ENCODE measurements around the gene NHP2.

Gene NHP2

DNA sequence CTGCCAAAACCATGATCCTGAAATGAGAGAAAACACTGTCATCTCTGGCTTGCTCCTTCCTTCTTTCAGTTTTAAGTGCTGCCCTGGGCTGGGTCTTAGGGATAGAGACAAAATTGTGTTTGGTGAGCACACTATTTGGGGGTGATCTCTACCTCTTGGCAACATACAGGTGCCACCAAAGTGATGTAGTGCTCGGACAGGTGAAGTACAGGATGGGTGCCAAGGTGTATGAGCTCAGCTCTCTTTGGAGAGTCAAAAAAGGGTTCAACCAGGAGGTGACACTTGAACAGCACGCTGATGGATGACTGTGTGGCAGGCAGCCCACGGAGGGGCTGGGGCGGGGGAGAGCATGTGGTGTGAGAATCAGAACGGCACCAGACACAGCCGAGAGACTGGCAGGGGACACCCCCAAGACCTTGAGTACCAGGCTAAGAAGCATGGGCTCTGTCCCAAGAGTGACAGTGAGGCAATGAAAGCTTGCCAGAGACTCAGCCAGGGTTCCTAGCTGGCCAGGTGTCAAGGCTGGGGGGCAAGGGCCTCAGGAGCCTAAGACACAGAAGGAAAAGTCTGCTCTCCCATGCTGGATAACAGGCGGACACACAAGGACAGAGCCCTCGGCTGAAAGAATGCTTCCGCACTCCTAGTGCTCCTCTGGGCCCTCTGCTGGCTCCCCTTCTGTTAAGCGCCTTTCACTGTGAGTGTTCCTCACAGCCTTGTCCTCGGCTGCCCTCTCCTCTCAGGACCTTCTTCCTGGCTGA is 2.5 kb downstream of the NHP2 start:
- H3K9ac ChIP-seq (ENCODE audit: low read depth, low read length) = no peak overlapping the region
- TF ChIP-seq, protein P1, sequence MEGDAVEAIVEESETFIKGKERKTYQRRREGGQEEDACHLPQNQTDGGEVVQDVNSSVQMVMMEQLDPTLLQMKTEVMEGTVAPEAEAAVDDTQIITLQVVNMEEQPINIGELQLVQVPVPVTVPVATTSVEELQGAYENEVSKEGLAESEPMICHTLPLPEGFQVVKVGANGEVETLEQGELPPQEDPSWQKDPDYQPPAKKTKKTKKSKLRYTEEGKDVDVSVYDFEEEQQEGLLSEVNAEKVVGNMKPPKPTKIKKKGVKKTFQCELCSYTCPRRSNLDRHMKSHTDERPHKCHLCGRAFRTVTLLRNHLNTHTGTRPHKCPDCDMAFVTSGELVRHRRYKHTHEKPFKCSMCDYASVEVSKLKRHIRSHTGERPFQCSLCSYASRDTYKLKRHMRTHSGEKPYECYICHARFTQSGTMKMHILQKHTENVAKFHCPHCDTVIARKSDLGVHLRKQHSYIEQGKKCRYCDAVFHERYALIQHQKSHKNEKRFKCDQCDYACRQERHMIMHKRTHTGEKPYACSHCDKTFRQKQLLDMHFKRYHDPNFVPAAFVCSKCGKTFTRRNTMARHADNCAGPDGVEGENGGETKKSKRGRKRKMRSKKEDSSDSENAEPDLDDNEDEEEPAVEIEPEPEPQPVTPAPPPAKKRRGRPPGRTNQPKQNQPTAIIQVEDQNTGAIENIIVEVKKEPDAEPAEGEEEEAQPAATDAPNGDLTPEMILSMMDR (IDR thresholded peaks at IDR 0.05; ENCODE audit: borderline replicate concordance, extremely low read depth, low read length, poor library complexity, severe bottlenecking) = peak; percentile 26
- TF ChIP-seq EZH2 (IDR thresholded peaks at IDR 0.05; ENCODE audit: borderline replicate concordance, low read depth, low read length, severe bottlenecking) = no peak
- peaks cover 34% of the 10 kb centered on the region for H3K4me1 ChIP-seq (ENCODE audit: insufficient read depth, low read length)
- peaks cover 42% of the 10 kb centered on the region for H4K20me1 ChIP-seq (ENCODE audit: insufficient read depth, low read length)
- H3K36me3 ChIP-seq (ENCODE audit: insufficient read depth, low read length) = peaks cover 67% of the 10 kb centered on the region
- DNase-seq (no peak), ATAC-seq (ENCODE audit: insufficient read depth, low read depth) (no peak)
- no peaks in the 10 kb centered on the region for H3K9me3 ChIP-seq (ENCODE audit: insufficient read depth, low read length, severe bottlenecking)
- no peak overlapping the region for H2AFZ ChIP-seq (ENCODE audit: low read depth, low read length)
- H3K27me3 ChIP-seq (ENCODE audit: insufficient read depth, low read length, poor library complexity) = no peaks in the 10 kb centered on the region
- H3K79me2 ChIP-seq (ENCODE audit: insufficient read depth, low read length) = peaks cover 20% of the 10 kb centered on the region
- no peak overlapping the region for H3K27ac ChIP-seq (ENCODE audit: low read length)
- H3K4me3 ChIP-seq (ENCODE audit: low read depth in 1 of 2, low read length in 2 of 2) = no peak overlapping the region
- H3K4me2 ChIP-seq (ENCODE audit: insufficient read depth, low read length) = peak overlapping the region; percentile 98; the same call in 1 of the 2 replicates

DNA sequence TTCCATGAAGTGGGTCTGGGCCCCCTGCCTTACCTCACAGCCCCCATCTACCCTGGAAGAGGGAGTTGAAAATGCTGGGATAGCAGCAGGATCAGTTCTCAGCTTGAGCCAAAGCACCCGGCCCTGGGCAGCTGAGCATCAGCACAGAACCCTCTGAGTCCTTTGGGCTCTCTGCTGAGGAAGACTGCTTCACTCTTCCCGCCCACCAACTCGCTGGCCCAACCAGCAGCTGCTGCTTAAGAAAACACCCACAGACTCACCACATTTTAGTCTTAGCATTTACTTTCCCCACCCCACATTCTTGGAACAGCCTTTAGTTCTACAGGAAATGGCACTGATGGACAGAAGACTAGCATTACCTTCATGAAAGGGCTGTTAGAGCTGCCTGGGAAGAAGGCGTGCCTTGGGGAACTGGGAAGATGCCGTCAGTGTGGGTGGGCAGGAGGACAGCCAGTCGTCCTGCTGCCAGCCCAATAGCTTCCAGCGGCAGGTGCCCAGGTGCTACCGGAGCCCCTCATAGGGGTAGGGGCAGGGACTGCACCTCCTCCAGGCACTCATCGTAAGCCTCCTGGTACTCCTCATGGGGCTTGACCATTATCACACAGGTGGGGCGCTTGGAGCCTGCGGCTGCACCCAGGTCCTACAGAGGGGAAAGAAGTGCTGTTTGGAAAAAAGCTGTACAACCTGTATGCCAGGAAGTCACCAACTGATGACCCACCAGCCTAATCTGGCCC is 4.3 kb downstream of the NHP2 start:
- Histone ChIP-seq H2AFZ (ENCODE audit: low read depth, low read length) (no peak overlapping the region), H3K4me1 (ENCODE audit: insufficient read depth, low read length) (peaks cover 30% of the 10 kb centered on the region), H3K79me2 (ENCODE audit: insufficient read depth, low read length) (peaks cover 20% of the 10 kb centered on the region), H3K27ac (ENCODE audit: low read length) (no peak overlapping the region), H3K36me3 (ENCODE audit: insufficient read depth, low read length) (peaks cover 77% of the 10 kb centered on the region), H4K20me1 (ENCODE audit: insufficient read depth, low read length) (peaks cover 49% of the 10 kb centered on the region), H3K4me2 (ENCODE audit: insufficient read depth, low read length) (no peak overlapping the region), H3K9me3 (ENCODE audit: insufficient read depth, low read length, severe bottlenecking) (no peaks in the 10 kb centered on the region), H3K4me3 (ENCODE audit: low read depth in 1 of 2, low read length in 2 of 2) (no peak overlapping the region), H3K27me3 (ENCODE audit: insufficient read depth, low read length, poor library complexity) (no peaks in the 10 kb centered on the region), H3K9ac (ENCODE audit: low read depth, low read length) (no peak overlapping the region)
- DNase-seq (no peak), ATAC-seq (ENCODE audit: insufficient read depth, low read depth) (no peak)
- no peak for TF ChIP-seq EZH2 (IDR thresholded peaks at IDR 0.05; ENCODE audit: borderline replicate concordance, low read depth, low read length, severe bottlenecking)
- TF ChIP-seq, protein P1 (IDR thresholded peaks at IDR 0.05; ENCODE audit: borderline replicate concordance, extremely low read depth, low read length, poor library complexity, severe bottlenecking) = no peak

DNA sequence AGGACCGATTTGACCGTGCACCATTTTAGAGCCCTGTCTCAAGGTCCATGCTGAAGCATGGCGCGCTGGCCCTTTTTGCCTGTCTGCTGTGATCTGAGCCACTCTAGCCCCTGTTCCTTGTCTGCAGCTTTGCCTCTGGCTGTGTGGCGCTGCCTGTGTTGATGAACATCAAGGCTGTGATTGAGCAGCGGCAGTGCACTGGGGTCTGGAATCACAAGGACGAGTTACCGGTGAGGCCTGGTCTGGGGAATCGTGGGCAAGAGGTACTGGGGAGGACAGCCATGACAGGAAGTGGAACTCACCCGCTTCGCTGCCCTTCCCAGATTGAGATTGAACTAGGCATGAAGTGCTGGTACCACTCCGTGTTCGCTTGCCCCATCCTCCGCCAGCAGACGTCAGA is 6.3 kb downstream of the NHP2 start:
- peaks cover 8% of the 10 kb centered on the region for H3K79me2 ChIP-seq (ENCODE audit: insufficient read depth, low read length)
- ATAC-seq (ENCODE audit: insufficient read depth, low read depth) = no peak
- no peak overlapping the region for H3K27ac ChIP-seq (ENCODE audit: low read length)
- H4K20me1 ChIP-seq (ENCODE audit: insufficient read depth, low read length) = peaks cover 48% of the 10 kb centered on the region
- TF ChIP-seq, protein P1 (IDR thresholded peaks at IDR 0.05; ENCODE audit: borderline replicate concordance, extremely low read depth, low read length, poor library complexity, severe bottlenecking) = no peak
- no peak for TF ChIP-seq EZH2 (IDR thresholded peaks at IDR 0.05; ENCODE audit: borderline replicate concordance, low read depth, low read length, severe bottlenecking)
- H3K9ac ChIP-seq (ENCODE audit: low read depth, low read length) = no peak overlapping the region
- no peaks in the 10 kb centered on the region for H3K9me3 ChIP-seq (ENCODE audit: insufficient read depth, low read length, severe bottlenecking)
- H2AFZ ChIP-seq (ENCODE audit: low read depth, low read length) = no peak overlapping the region
- peaks cover 92% of the 10 kb centered on the region for H3K36me3 ChIP-seq (ENCODE audit: insufficient read depth, low read length)
- H3K27me3 ChIP-seq (ENCODE audit: insufficient read depth, low read length, poor library complexity) = no peaks in the 10 kb centered on the region
- H3K4me3 ChIP-seq (ENCODE audit: low read depth in 1 of 2, low read length in 2 of 2) = no peak overlapping the region
- DNase-seq = no peak
- peaks cover 16% of the 10 kb centered on the region for H3K4me1 ChIP-seq (ENCODE audit: insufficient read depth, low read length)
- no peak overlapping the region for H3K4me2 ChIP-seq (ENCODE audit: insufficient read depth, low read length)

All from DND-41 (cell line).